NCI-H146 treated with DMSO at 0.1 percent for 48 hours (cell line): ENCODE results near the gene F12.
"Not testable (repeated sequence)": the region's sequence is repeated elsewhere in the genome, so short reads cannot be mapped to it uniquely, and the experiment has no call there.

ENCODE experiments used
- DNase-seq: peaks from one replicate; lab custom pipeline; 2025; ENCODE audit not compliant: unreplicated experiment; lab: John Stamatoyannopoulos, UW

F12 gene

DNA sequence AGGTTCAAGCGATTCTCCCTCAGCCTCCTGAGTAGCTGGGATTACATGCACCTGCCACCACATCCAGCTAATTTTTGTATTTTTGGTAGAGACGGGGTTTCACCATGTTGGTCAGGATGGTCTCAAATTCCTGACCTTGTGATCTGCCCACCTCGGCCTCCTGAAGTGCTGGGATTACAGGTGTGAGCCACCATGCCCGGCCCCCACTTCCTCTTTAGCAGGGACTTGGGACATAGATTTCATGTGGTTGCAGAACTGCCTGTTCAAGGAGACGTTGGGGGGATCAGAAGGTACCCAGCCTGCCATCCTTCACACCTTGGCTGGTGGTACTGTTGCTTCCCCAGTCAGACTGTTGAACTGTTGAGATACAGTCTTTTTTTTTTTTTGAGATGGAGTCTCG lies 7.7 kb upstream of the F12 start:
- DNase-seq = not testable (repeated sequence)

DNA sequence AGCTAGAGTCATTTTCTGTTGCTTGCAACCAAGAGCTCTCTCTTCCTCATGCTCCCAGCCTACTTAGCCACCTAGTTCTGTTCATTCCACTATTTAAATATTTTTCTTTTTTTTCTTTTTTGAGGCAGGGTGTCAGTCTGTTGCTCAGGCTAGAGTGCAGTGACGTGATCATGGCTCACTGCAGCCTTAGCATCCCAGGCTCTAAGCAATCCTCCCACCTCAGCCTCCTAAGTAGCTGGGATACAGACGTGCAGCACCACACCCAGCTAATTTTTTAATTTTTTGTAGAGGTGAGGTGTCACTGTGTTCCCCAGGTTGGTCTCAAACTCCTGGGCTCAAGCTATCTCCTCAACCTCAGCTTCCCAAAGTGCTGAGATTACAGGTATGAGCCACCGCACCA lies 5.1 kb upstream of the F12 start:
- no peak for DNase-seq

DNA sequence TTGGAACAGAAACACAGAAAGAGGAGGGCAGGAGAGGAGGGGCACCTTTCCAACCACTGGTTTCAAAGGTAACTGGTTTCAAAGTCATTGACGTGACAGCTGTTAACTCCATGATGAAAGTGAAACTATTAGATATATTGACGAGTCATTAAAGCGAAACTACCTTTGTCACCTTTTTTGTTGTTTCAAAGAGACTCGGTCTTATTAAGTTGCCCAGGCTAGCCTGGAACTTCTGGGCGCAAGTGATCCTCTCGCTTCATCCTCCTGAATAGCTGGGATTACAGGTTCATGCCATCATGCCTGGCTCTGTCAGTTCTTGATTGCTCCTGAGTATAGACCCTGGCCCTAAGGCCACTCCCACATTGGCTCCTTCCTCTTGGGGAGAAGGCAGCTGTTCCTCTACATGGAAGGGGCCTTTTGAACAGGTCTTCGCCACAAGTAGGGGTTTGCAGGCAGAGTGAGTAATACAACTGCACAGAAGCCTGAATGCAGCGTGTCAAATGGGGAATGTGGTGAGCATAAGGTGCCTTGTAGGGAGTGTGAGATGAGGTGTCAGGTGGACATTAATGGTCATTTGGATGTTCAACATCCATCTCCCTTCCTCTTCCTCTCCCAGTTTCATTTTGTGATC lies 3.4 kb upstream of the F12 start:
- DNase-seq = no peak

DNA sequence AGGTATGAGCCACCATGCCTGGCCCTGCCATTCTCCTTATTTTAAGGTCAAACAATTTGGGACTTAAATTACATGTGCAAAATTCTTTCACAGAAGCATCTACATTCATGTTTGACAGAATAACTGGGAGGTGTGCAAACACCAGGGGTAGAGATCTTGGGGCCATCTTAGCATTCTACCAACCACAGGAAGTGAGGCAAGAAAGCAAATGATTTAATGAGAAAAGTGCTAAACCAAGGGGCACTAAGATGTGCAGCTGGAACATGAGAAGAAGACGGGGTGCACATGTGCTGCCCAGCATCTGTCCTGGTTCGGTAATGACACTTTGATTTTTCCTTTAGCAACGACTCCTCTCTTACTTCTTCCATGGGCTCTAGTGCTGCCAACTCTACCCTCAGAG lies 1.2 kb upstream of the F12 start:
- DNase-seq = no peak

DNA sequence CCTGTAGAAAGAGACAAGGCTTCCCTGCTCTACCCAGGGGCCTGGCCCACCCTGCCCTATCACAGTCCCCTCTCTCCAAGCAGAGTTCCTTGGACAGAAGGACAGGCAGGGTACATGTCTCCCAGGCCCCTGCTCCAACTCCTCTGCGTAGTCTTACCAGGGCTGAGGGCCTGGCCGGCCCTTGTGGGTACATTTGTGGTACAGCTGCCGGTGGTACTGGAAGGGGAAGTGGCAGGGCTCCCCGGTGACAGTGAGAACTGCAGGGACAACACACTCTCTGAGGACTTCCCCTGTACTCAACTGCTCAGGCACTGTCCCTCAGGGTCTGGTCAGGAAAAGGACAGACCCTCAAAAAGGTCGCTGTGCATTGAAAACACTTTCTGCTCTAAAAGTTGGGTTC lies 3.6 kb downstream of the F12 start:
- DNase-seq = no peak

DNA sequence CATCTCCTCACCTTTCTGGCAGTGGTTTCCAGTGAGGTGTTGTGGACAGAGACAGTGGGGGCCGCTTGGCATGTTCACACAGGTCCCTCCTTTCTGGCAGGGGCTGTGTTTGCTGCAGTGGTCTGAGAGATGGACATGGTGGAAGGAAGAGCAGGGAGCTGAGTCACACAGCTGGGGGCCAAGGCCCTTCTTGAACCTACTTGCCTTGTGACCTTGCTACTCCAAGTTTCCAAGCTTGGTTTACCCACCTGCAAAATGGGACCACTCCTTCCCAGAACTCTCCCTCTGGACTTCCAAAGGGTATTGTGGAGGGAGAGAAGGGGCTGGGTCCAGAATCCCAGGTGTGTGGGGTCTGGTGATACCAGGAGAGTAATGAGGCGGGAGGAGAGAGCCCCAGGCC lies 4.1 kb downstream of the F12 start:
- DNase-seq = no peak

DNA sequence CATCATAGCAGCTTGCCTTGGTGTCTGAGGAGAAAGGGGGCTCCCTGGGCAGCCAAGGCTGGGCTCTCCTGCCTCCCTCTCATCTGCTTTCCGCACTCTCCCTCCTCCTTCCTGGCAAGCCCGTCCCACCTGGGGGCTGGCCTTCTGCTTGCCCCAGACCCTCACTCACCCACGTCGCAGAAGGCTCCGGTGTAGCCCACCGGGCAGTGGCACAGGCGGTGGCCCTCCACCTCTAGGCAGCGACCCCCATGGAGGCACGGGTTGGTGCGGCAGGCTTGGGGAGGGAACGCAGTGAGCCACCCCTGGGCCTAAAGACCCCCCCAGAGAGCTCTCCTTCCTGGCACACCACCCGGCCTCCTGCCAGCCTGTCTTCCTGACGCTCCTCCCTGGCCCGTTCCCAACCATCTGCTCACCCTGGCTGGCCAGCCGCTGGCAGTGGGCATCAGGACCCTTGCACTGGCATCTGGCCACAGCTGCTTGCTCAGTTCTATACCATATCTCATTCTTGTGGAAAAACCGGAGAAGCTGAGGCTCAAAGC lies 4.7 kb downstream of the F12 start:
- DNase-seq = no peak

DNA sequence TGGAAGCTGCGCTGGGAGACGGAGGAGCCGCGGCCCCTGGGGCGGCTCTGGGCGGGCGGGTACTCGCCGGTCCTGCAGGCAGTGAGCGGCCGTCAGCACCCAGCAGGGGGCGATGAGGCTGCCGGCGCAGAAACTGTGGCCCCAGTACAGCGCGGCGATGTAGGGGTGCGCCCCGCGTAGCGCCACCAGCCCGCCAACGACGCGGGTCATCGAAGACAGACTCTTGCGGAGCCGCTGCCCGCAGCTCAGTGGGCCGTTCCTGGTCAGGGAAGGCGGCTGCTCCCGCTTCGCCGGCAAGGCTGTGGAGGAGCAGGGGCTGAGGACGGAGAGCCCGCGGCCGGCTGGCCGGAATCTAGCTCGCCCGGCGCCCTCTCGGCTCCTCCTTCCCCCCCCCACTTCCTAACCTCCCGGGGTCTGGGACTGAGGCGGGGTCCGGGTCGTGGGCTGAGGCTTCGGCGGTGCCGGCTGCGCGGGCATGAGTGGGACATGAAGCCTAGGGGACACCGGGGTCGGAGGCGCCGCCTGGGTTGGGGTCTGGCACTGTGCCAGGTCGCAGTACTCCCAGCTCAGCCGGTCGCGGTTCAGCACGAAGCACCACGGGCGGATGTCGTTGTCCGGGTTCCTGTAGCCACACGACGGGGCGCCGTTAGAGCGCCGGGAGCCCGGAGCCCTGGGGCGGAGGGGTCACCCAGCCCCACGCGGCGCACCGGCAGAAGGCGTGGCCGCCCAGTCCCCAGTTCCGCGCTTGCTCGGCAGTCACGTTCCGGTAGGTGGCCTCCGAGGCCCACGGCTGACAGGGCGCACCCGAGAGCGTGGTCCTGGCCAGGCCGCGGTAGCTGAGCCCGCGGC lies 5.3 kb downstream of the F12 start:
- DNase-seq = peak; percentile 42

DNA sequence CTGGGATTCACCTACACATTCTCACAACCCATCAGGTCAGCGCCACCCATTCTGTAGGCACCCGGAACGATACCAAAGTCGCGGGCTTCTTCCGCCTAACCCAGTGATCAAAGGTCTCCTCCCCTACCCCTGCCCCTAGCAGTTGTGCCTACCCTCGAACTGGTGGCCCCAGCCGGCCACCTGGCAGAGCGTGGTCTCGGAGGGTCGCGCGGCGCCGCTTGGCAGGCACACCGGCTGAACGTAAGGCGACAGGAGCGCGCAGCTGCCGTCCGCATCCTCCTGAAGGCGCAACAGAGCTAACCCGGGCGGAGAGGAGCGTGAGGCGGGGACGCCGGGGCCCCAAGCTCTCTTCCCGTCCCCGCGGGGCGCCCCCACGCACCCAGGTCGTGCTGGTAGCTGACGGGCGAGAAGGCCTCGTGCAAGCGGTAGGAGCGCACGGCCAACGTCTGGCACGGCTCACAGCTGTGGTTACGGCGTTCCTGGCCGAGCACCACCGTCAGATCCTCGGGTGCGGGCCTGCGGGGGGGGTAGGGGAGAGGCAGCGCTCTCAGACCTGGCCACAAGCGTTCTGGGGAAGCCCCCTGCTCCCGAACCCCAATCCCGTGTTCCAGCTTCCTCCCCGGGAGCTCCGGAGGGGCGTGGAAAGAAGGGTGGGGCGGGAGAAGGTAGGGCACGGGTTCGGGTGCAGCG lies 6.1 kb downstream of the F12 start:
- peak; percentile 17 for DNase-seq

DNA sequence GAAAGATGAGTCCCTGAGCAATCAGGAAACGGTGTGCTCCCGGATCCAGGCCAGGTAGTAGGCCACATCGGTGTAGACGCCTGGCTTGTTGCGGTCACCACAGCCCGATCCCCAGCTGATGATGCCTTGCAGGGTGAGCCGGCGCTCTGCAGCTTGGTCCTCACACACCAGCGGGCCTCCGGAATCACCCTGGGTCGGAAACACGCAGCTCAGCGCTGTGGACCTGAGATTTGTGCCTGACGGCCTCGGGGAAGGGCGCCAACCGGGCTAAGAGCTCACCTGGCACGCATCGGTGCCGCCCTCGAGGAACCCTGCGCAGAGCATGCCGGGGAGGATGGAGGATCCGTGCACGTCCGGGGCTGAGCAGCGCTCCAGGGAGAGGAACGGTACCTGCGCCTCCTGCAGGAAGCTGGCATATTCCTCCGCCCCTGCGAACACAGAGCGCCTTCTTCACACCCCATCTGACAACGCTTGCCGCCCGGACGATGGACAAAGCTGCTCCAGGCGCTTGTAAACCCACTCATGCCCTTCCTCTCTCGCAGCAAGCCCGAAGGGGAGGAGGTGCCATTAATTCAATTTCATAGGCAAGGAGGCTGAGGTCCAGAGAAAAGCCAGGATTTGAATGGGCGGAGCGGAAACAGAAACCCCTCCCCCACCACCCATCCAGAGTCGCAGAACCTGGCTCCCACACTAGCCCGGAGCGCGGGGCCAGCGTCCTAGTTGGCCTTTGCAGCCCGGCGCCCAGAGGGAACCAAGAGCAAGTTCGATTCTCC lies 6.9 kb downstream of the F12 start:
- peak; percentile 69 for DNase-seq

DNA sequence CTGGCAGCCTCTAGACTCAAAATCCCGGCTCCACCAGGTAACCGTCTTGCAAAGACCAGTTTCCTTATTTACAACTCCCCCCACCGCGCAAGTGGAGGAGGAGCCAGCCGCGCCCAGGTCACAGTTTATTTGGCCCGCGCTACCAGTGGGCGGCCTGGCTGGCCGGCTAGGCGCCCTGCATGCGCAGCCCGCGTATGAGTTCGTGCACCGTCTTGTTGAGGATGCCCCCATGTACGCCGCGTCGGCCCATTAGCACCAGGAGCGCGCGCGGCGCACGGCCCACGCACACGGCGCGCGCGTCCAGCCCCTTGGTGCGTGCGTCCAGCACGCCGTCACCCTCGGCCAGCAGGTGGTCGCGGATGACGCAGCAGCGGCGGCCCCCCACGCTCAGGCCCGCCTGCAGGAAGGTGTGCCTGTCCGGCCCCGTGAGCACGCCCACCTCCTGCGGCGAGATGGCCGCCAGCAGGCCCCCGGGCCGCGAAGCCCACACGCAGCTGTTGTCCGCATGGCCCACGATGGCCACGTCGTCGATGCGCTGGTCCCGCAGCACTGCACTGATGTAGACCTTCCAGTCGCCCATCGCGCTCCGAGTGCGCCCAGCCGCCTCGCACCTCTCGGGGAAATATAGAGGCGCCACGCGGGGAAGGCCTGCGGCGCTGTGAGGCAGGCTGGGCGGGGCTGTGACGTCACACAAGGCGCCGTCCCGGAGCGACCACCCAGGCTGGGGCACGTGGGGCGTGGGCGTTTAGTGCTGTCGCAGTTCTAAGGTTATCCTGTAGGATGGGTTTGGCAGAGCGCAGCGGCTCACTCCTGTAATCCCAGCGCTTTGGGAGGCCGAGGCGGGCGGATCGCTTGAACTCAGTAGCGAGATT lies 9.1 kb downstream of the F12 start, which contains the start of gene PFN3:
Gene PFN3, minus strand, starts transcription at position 665 of the 872 bp plus-strand sequence. Its CDS starts 85 bp downstream, at position 580.
- DNase-seq = no peak

DNA sequence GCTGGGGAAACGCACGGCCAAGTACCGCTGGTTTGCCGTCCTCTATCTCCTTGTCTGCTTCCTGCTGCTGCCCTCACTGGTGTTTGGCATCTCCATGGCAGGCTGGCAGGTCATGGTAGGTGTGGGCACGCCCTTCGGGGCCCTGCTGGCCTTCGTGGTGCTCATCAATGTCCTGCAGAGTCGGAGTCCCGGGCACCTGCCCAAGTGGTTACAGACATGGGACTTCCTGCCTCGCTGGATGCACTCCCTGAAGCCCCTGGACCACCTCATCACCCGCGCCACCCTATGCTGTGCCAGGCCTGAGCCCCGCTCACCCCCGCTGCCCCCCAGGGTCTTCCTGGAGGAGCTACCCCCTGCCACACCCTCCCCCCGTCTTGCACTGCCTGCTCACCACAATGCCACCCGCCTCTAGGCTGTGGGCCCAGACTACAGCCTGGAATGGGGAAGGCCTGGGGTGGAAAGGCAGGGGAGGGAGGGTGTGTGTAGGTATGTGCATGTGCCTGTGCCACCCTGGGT lies 11.4 kb downstream of the F12 start:
- no peak for DNase-seq

DNA sequence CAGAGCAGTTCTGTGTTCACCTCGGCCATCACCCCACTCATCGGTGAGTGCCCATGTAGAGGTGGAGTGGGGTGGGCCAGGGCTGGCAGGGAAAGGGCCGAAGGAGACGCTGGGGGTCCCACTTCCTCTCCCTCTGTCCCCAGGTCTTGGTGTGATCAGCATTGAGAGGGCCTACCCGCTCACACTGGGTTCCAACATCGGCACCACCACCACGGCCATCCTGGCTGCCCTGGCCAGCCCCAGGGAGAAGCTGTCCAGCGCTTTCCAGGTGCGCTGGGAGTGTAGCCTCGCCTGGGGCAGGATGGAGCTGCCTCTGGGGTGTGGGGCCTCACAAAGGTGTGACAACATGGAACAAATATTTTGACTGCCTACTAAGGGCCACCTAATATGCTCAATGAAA lies 12.6 kb downstream of the F12 start:
- no peak for DNase-seq

DNA sequence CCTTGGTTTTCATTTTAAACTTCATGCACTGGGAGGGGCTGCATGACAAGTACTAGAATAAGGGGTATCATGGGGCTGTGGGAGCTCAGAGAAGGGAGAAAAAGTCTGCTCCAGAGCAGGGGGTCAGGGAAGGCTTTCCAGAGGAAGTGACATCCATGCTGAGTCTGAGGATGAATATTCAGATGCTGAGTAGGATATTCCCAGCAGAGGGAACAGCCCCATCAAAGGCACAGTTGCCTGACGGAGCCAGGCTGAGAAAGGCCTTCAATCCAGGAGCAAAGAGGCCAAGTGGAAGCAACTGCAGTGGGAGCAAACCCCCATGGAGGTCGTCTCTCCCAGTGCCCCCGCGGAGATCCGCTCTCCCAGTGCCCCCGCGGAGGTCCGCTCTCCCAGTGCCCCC lies 13.3 kb downstream of the F12 start:
- no peak for DNase-seq

DNA sequence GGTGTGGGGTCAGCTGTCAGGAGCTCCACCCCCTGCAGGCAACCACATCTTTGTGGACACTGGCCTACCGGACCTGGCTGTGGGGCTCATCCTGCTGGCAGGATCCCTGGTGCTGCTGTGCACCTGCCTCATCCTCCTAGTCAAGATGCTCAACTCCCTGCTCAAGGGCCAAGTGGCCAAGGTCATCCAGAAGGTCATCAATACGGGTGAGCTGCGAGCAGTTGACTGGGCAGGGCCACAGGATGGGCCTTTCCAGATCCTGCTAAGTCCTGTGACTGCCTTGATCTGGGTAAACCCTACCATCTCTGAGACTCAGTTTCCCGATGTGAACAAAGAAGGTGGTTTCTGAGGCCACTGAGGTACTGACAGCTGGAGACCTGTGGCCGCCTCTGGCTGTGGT lies 15.4 kb downstream of the F12 start:
- no peak for DNase-seq

DNA sequence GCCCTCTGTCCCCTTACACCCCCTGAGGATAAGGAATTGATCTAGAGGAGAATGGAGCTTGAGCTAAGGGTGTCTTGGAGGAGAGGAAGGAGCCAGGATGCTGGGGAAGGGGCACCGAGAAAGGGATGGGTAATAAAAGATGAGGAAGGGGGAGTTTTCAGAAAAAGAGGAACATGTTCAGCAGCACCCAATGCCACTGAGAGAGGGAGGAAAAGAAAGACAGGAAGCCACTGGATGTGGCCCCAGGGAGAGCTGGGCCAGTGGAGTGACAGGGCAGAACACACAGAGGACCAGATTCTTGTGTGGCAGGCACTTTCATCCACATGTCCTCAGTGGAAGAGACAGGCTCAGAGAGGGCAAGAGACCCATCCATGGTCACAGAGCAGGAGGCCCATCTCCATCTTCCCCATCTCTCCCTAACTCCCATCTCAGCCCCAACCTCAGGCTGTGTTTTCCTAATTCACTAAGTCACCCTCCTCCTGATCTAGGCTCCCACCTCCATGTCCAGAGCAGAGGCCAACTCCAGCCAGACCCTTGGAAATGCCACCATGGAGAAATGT lies 16.1 kb downstream of the F12 start:
- no peak for DNase-seq

DNA sequence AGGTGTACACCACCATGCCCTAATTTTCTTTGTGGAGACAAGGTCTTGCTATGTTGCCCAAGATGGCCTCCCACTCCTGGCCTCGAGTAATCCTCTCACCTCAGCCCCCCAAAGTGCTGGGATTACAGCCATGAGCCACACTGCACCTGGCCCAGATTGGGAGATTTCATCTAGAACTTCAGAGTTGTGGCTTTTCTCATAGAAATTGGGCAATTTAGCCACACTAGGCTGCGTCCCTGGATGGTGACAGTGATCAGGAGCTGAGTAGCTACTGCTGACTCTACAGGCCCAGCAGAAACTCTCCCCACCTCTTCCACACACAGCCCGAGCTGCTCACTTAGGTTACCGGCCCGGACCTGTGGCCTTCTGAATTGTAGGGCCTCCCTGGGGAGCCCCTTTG lies 16.6 kb downstream of the F12 start:
- no peak for DNase-seq

DNA sequence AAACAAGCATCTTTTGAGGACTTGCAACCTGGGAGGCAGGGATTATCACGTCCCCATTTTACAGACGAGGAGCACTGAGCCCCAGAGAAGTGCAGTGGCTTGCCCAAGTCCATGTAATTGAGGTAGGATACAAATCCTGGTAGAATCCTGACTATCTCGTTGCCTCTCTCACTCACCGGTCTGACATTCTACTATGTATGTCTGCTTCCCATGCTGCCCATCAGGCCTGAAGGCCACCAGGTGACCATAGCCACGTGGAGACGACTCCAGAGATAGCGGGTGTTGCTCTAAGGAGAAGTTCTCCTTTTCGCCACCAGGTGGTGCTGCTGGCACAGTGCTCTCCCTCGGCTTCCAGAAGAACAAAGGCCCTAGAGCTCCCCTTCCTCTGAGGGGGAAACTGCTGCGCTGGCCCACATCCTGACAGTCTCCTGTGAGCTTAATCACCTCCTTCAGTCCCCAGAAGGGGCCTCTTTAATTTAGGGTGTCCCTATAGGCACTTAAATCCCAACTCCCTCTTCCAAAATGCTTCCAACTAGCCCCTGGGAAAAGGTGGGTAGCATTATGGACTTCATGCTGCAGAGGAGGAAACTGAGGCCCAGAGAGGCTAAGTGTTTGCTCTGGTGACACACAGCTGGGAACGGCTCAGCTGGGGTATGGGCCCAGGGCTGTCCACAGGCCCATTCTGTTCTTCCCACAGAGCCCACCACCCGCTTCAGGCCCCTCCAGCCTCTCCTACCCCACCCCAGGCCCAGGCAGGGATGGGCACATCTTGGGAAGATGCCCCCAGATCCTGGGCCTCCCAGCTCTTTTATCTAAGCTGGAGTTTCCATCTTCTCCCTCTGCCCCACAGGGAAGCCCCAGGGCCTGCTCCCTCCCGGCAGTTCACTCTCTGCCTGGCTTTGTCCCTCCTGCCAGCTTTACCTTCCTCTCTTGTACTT lies 18.7 kb downstream of the F12 start:
- peak; percentile 48 for DNase-seq
